Esophagus squamous epithelium (tissue), 5 donors: ENCODE data around the gene KHSRP. TPM values are rescaled to one million over a fixed set of nuclear protein-coding genes. Genes with fewer than 3 reads are reported as not detected.
A peak's percentile ranks its signal among the peaks of the same experiment; 100 is the strongest.

ENCODE experiments used
- DNase-seq: peaks from one replicate; lab custom pipeline; 2025; lab: John Stamatoyannopoulos, UW
- H3K27ac ChIP-seq, 4 donors: fragments of 200-600 bp; sonication (generic); one replicate each; pipeline ENCODE4 v1.5.1; 2016 to 2019; ENCODE audit warnings: mild to moderate bottlenecking in 1 of 4
- H3K27me3 ChIP-seq, 4 donors: fragments of 200-600 bp; sonication (generic); 1 replicate in 3 of 4; 2 replicates in 1 of 4; pipeline versions ENCODE4 v1.5.1 to v1.6.0; 2017 to 2021; ENCODE audit warnings: antibody characterized with exemption in 1 of 4
- H3K36me3 ChIP-seq, 3 donors: fragments of 200-600 bp; sonication (generic); one replicate each; pipeline ENCODE4 v1.5.1; 2016 to 2019
- H3K4me1 ChIP-seq, 3 donors: fragments of 200-600 bp; sonication (generic); one replicate each; pipeline ENCODE4 v1.5.1; 2017 to 2019
- H3K4me3 ChIP-seq, 4 donors: fragments of 200-600 bp; sonication (generic); 1 replicate in 3 of 4; 2 replicates in 1 of 4; pipeline ENCODE4 v1.5.1; 2016 to 2019; ENCODE audit warnings: mild to moderate bottlenecking in 2 of 4, moderate library complexity in 1 of 4
- H3K9me3 ChIP-seq, 3 donors: fragments of 200-600 bp; sonication (generic); one replicate each; pipeline ENCODE4 v1.5.1; 2016 to 2019
- POLR2A ChIP-seq, 4 donors: fragments of 450-650 bp; IDR thresholded peaks; one replicate each; pipeline ENCODE4 v1.6.1; 2017; ENCODE audit warnings: antibody characterized with exemption in 4 of 4, mild to moderate bottlenecking in 4 of 4, moderate library complexity in 3 of 4
- WGBS, 2 donors: methylation state at CpG; one replicate each; pipeline ENCODE4 v1.1.5; 2018; 5-methylcytosine and 5-hydroxymethylcytosine counted together
- intact Hi-C: fragments of 100-400 bp; cut with DNase I; formaldehyde crosslinking; loops from one replicate; pipeline ENCODE4 v1.15.0; 2022
- total RNA-seq, 4 donors: library from RNA; depleted of rRNA; stranded (reverse); fragments of >200 nt; gene quantifications; one replicate each; pipeline ENCODE4 v1.1.0, GENCODE V29; 2016
- TF ChIP-seq, protein P1 (sequence below), 6 experiments: fragments of 450-650 bp in 4 of 6; fragments of 200-600 bp in 2 of 6; sonication (generic) in 2 of 6; IDR thresholded peaks; one replicate each; pipeline ENCODE4 v1.5.1; 2016 to 2019; ENCODE audit warnings: antibody characterized with exemption in 6 of 6, mild to moderate bottlenecking in 4 of 6, moderate library complexity in 4 of 6
- donor health status: DM: yes; HTN: yes; CAD: no.

Gene KHSRP
- total RNA-seq, 4 donors from 2014 or later: 111 to 158 (median 125) TPM

DNA sequence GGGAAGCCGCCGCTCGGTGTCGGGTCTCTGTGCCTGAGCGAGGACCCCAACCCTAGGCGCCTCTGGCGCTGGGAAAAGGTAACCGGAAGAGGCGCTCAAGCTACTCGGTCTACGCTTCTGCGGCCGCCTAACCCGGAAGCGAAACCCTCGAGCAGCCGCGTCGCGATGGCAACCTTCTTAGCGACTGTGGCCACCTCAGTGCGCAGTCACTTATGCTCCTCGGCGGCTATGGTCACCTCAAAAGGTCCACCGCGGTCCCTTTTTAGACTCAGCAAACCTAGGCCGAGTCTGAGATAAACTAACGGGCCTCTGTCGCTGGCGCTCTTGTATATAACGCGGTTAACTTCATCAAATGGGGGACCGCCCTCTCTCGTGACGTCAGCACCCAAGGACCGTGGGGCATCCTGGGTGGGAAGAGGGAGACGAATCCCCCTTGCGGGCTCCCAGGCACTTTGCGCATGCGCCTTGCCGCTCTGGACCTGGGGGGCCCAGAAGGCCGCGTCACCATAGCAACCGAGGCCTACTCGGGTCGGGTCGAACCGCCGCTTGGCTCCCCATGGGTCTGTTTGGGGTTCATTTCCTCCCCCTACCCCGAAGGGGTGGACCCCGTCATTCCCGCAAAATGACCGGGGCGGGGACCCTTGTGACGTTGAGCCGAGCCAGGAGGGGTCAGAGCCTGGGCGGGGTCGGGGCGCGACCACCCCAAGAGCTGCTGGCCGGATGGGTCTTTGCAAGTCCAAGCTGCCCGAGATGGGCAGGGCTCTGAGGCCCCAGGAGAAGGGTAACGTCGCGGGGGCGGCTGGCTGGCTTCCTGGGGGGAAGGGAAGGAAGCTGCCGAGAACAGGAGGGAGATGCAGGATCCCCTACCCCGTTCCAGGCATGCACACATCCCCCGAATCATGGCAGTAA is 31.3 kb downstream of the KHSRP start, which contains the start of gene GTF2F1:
TSS of gene GTF2F1 (minus strand) at position 91 of the 909 bp plus-strand sequence. CDS start 169 bp downstream, outside the sequence.
- peak within 1 kb of the TSS; percentile 66 to 93 (median 82) for H3K4me3 ChIP-seq
- DNase-seq: peak; percentile 71
- WGBS, 2 donors: 0 to 3% methylated on average over 7 to 20 of the region's 69 CpGs
- intact Hi-C loops: no loop called here
- no peaks in the 10 kb centered on the region for H3K27me3 ChIP-seq
- TF ChIP-seq, protein P1, sequence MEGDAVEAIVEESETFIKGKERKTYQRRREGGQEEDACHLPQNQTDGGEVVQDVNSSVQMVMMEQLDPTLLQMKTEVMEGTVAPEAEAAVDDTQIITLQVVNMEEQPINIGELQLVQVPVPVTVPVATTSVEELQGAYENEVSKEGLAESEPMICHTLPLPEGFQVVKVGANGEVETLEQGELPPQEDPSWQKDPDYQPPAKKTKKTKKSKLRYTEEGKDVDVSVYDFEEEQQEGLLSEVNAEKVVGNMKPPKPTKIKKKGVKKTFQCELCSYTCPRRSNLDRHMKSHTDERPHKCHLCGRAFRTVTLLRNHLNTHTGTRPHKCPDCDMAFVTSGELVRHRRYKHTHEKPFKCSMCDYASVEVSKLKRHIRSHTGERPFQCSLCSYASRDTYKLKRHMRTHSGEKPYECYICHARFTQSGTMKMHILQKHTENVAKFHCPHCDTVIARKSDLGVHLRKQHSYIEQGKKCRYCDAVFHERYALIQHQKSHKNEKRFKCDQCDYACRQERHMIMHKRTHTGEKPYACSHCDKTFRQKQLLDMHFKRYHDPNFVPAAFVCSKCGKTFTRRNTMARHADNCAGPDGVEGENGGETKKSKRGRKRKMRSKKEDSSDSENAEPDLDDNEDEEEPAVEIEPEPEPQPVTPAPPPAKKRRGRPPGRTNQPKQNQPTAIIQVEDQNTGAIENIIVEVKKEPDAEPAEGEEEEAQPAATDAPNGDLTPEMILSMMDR (IDR thresholded peaks at IDR 0.05): peak in 1 of 6 experiments; percentile 9
- peak in 1 of 4 donors; percentile 7 for TF ChIP-seq POLR2A (IDR thresholded peaks at IDR 0.05)
- peaks cover 6 to 22% (median 10%) of the 10 kb centered on the region in 3 donors for H3K4me1 ChIP-seq
- H3K27ac ChIP-seq: peak within 1 kb of the TSS; percentile 87 to 97 (median 94)
- peaks cover 6 to 33% (median 15%) of the 10 kb centered on the region in 3 donors for H3K36me3 ChIP-seq
- H3K9me3 ChIP-seq: no peaks in the 10 kb centered on the region

DNA sequence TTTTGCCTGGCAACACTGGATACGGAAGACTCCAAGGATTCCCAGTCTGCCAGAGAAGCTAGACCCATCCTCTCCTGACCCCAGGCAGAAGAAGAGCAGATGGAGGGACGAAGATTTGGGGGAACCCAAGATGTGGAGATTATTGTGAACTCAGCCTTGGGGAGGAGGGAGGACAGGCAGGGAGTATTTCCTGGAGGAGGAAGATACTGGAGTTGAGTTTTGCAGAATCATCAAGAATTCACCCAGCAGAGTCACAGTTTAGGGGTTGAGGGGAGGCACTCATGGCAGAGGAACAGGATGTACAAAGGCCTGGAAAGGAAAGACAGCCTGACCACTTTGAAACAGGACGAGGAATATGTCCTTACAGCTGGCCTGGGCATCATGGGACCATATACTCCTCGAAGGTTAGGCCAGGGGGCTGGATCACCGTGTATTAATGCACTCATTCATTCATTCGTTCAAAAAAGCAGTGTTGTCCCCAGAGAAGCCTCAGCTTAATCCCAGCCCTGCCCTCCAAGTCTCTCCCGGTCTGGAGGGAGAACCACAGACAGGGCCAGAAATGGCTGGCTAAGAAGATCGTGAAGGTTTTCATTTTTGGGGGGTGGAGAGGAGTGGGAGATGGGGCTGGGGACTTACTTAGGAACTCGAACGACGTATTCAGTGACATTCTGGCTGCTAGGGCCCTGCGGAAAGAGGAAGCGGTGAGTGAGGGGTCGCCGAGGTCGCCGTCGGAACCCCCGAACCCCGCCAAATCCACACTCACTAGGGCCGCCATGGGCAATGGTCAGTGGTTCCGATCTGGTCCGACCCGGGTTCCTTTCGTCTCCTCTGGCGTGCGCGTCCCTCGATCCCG is 32.2 kb downstream of the KHSRP start:
- peak overlapping the region; percentile 66 to 93 (median 82) for H3K4me3 ChIP-seq
- DNase-seq: no peak
- no peaks in the 10 kb centered on the region for H3K9me3 ChIP-seq
- 8 to 36% methylated on average over 5 to 25 of the region's 30 CpGs for WGBS, 2 donors
- peak overlapping the region; percentile 87 to 97 (median 94) for H3K27ac ChIP-seq
- TF ChIP-seq, protein P1 (IDR thresholded peaks at IDR 0.05): no peak
- no peak for TF ChIP-seq POLR2A (IDR thresholded peaks at IDR 0.05)
- H3K27me3 ChIP-seq: no peaks in the 10 kb centered on the region
- intact Hi-C loops: no loop called here
- peaks cover 6 to 22% (median 10%) of the 10 kb centered on the region in 3 donors for H3K4me1 ChIP-seq
- peaks cover 11 to 42% (median 22%) of the 10 kb centered on the region in 3 donors for H3K36me3 ChIP-seq

DNA sequence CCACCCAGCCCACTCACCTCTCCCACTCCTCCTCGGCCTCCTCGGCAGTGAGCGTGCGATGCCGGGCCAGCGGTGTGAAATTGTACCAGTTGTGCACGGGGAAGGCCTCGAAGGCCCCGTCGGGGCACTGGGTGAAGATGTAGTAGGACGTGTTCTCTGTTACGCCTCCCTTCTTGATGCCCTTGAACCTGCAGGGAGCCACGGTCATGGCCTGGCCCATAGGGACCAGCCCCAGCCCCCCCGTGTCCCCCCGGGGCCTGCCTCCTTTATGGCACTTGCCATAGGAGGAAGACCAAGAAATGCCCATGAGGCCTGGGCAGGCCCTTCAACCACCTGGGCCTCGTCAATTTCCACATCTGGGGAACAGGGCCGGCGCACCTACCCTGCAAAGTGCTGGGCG is 37.2 kb downstream of the KHSRP start:
- no peak overlapping the region for H3K4me3 ChIP-seq
- peaks cover 41 to 93% (median 56%) of the 10 kb centered on the region in 3 donors for H3K36me3 ChIP-seq
- DNase-seq: no peak
- 91% methylated on average over 7 of the region's 19 CpGs; no CpG with 5 or more reads in 1 of the 2 donors for WGBS, 2 donors
- H3K9me3 ChIP-seq: no peaks in the 10 kb centered on the region
- intact Hi-C loops: no loop called here
- TF ChIP-seq, protein P1 (IDR thresholded peaks at IDR 0.05): no peak
- no peak for TF ChIP-seq POLR2A (IDR thresholded peaks at IDR 0.05)
- H3K27ac ChIP-seq: no peak overlapping the region
- H3K4me1 ChIP-seq: peaks cover 4 to 10% (median 7%) of the 10 kb centered on the region in 3 donors
- no peaks in the 10 kb centered on the region for H3K27me3 ChIP-seq

DNA sequence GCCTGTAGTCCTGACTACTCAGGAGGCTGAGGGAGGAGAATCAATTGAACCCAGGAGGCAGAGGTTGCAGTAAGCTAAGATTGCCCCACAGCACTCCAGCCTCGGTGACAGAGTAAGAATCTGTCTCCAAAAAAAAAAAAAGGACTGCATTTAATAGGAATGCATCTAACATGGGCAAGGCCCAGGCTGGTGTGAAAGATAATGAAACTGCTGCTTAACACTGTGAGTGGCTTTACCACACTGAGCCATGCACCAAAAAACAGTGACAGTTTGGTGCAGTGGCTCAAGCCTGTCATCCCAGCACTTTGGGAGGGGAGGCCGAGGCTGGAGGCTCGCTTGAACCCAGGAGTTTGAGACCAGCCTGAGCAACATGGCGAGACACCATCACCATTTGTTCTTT is 40.2 kb downstream of the KHSRP start:
- Histone ChIP-seq H3K4me3 (no peak overlapping the region), H3K9me3 (no peaks in the 10 kb centered on the region), H3K4me1 (no peaks in the 10 kb centered on the region), H3K27me3 (no peaks in the 10 kb centered on the region), H3K36me3 (peaks cover 66 to 100% (median 75%) of the 10 kb centered on the region in 3 donors), H3K27ac (no peak overlapping the region)
- 79 to 87% methylated on average over 4 of the region's 4 CpGs for WGBS, 2 donors
- no peak for DNase-seq
- intact Hi-C loops: no loop called here
- no peak for TF ChIP-seq POLR2A (IDR thresholded peaks at IDR 0.05)

DNA sequence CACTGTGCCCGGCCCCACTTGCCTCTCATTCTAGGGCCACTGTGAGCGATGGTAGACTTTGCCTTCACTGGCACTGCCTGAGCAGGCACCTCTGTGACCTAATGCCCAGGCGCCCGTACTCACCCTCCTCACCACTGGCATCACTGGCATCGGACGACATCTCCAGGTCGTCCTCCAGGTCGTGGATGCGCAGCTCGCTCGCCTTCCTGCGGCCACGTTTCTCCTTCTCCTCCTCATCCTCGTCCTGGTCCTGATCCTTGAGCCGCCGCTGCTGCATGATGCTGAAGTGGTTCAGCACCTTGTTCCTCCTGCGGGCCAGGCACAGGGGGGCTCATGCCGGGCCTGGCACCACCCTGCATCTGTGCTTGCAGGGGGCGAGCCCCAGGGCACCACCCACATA is 41.4 kb downstream of the KHSRP start:
- TF ChIP-seq POLR2A (IDR thresholded peaks at IDR 0.05): no peak
- TF ChIP-seq, protein P1 (IDR thresholded peaks at IDR 0.05): no peak
- Histone ChIP-seq H3K4me3 (no peak overlapping the region), H3K27me3 (no peaks in the 10 kb centered on the region), H3K9me3 (no peaks in the 10 kb centered on the region), H3K36me3 (peaks cover 59 to 100% (median 63%) of the 10 kb centered on the region in 3 donors), H3K27ac (no peak overlapping the region), H3K4me1 (peaks cover 0 to 3% (median 0%) of the 10 kb centered on the region in 3 donors)
- intact Hi-C loops: no loop called here
- no peak for DNase-seq
- 97 to 98% methylated on average over 17 to 18 of the region's 19 CpGs for WGBS, 2 donors
